Regular cardiac myocyte (primary cell): Measurements from ENCODE around the gene ZNF391. TPM values are rescaled to one million over a fixed set of nuclear protein-coding genes. Genes with fewer than 3 reads are reported as not detected.

Experiments
- total RNA-seq: library from RNA; depleted of rRNA; stranded (reverse); fragments of >200 nt; gene quantifications from 2 replicates; pipeline ENCODE4 v1.2.3, GENCODE V29; 2014

Gene ZNF391
- 0.19 and 2.5 TPM in 2 replicates for total RNA-seq

GRCh38 chr6:27388293-27389197 is at the start of gene ZNF391:
Gene ZNF391, plus strand, starts transcription at chr6:27388759. Its CDS starts 11,612 bp downstream, at chr6:27400371.

Other genes starting within 250 kb of the ZNF391 start
- 0.19 and 0.28 TPM in 2 replicates for gene PRSS16, start 141.1 kb upstream of the ZNF391 start, total RNA-seq
- gene POM121L2, start 76.5 kb upstream of the ZNF391 start, total RNA-seq: not detected in 2 replicates
- 6.9 and 7.3 TPM in 2 replicates for gene ZNF184, start 84.3 kb downstream of the ZNF391 start, total RNA-seq